Neural progenitor cell (in vitro differentiated cells): ENCODE measurements around the gene CD40.

Source experiments
- EZH2 ChIP-seq: fragments of 200-600 bp; sonication (generic); IDR thresholded peaks from 2 replicates; pipeline ENCODE4 v1.6.1; 2017; ENCODE audit warnings: antibody characterized with exemption, mild to moderate bottlenecking, moderate library complexity
- EZH2phosphoT487 ChIP-seq: fragments of 200-600 bp; sonication (generic); IDR thresholded peaks from 2 replicates; pipeline ENCODE4 v1.6.1; 2017; ENCODE audit warnings: antibody characterized with exemption
- TF ChIP-seq, protein P1 (sequence below): fragments of 200-600 bp; sonication (generic); IDR thresholded peaks from 2 replicates; pipeline ENCODE4 v1.5.1; 2017; ENCODE audit warnings: antibody characterized with exemption, mild to moderate bottlenecking

DNA sequence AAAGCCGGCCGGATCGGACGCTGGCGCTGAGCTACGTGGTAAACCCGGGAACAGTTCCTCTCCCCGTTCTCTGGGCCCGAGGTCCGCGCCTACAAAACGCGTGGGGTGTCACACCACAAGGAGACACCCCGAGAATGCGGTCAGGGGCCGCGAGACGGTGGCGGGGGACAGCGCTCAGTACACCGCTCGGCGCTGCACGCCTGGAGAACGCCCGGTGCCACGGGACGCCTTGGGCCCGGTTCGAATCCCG lies 29.0 kb upstream of the CD40 start:
- TF ChIP-seq, protein P1, sequence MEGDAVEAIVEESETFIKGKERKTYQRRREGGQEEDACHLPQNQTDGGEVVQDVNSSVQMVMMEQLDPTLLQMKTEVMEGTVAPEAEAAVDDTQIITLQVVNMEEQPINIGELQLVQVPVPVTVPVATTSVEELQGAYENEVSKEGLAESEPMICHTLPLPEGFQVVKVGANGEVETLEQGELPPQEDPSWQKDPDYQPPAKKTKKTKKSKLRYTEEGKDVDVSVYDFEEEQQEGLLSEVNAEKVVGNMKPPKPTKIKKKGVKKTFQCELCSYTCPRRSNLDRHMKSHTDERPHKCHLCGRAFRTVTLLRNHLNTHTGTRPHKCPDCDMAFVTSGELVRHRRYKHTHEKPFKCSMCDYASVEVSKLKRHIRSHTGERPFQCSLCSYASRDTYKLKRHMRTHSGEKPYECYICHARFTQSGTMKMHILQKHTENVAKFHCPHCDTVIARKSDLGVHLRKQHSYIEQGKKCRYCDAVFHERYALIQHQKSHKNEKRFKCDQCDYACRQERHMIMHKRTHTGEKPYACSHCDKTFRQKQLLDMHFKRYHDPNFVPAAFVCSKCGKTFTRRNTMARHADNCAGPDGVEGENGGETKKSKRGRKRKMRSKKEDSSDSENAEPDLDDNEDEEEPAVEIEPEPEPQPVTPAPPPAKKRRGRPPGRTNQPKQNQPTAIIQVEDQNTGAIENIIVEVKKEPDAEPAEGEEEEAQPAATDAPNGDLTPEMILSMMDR = no peak
- TF ChIP-seq EZH2 (no peak), EZH2phosphoT487 (no peak)
